Upper lobe of left lung (tissue), 6 donors: ENCODE results near the gene DEPDC1. TPM values are rescaled to one million over a fixed set of nuclear protein-coding genes. Genes with fewer than 3 reads are reported as not detected.

ENCODE experiments used
- ATAC-seq, 2 donors: fragments of 200-7000 bp; cut with Tn5 transposase; one replicate each; pipeline ENCODE4 v1.9.1; 2022; ENCODE audit warnings: mild to moderate bottlenecking in 2 of 2, moderate library complexity in 2 of 2; ENCODE audit not compliant: low FRiP score in 2 of 2
- DNase-seq, 2 donors: peaks; one replicate each; pipeline ENCODE4 v3.0.0-alpha.2; 2019 to 2020
- H3K27ac ChIP-seq, 4 donors: fragments of 200-600 bp; sonication (generic); one replicate each; pipeline ENCODE4 v1.5.1; 2016 to 2019
- H3K27me3 ChIP-seq, 4 donors: fragments of 200-600 bp; sonication (generic); one replicate each; pipeline ENCODE4 v1.5.1; 2017 to 2019
- H3K36me3 ChIP-seq, 4 donors: fragments of 200-600 bp; sonication (generic); one replicate each; pipeline ENCODE4 v1.5.1; 2016 to 2019
- H3K4me1 ChIP-seq, 4 donors: fragments of 200-600 bp; sonication (generic); one replicate each; pipeline ENCODE4 v1.5.1; 2018 to 2019
- H3K4me3 ChIP-seq, 4 donors: fragments of 200-600 bp; sonication (generic); one replicate each; pipeline ENCODE4 v1.5.1; 2017 to 2019; ENCODE audit warnings: mild to moderate bottlenecking in 2 of 4, moderate library complexity in 1 of 4
- H3K9me3 ChIP-seq, 4 donors: fragments of 200-600 bp; sonication (generic); one replicate each; pipeline ENCODE4 v1.5.1; 2018 to 2019
- EP300 ChIP-seq, 4 donors: sonication (generic); formaldehyde crosslinking; IDR thresholded peaks; one replicate each; pipeline ENCODE4 v1.5.1; 2017; ENCODE audit warnings: antibody characterized with exemption in 4 of 4, control low read depth in 2 of 4
- POLR2A ChIP-seq, 4 donors: fragments of 450-650 bp; IDR thresholded peaks; one replicate each; pipeline ENCODE4 v1.5.1; 2016 to 2017; ENCODE audit warnings: antibody characterized with exemption in 4 of 4, mild to moderate bottlenecking in 2 of 4
- POLR2AphosphoS5 ChIP-seq, 2 donors: sonication (generic); formaldehyde crosslinking; IDR thresholded peaks; one replicate each; pipeline ENCODE4 v1.5.1; 2017; ENCODE audit warnings: antibody characterized with exemption in 2 of 2
- WGBS, 2 donors: methylation state at CpG; one replicate each; pipeline ENCODE4 v1.1.5; 2017 to 2018; 5-methylcytosine and 5-hydroxymethylcytosine counted together
- small RNA-seq, 4 donors: library from RNA; depleted of rRNA; stranded (forward); fragments of <200 nt; gene quantifications; one replicate each; pipeline ENCODE3, GENCODE V24; 2016
- total RNA-seq, 6 donors: library from RNA; depleted of rRNA in 4 of 6; stranded (reverse); fragments of >200 nt in 4 of 6; gene quantifications; one replicate each; pipeline versions ENCODE4 v1.1.0 to v1.2.1, GENCODE V29; 2016 to 2021
- TF ChIP-seq, protein P1 (sequence below), 6 experiments: fragments of 450-650 bp in 4 of 6; fragments of 200-600 bp in 2 of 6; sonication (generic) in 2 of 6; IDR thresholded peaks; one replicate each; pipeline ENCODE4 v1.5.1; 2016 to 2019; ENCODE audit warnings: antibody characterized with exemption in 6 of 6
- donor health status: DM: no; HTN: no; CAD: no; lungs with moderate emphysema.
- donor health status: DM: no; HTN: yes; CAD: no; lungs with severe emphysema.

DEPDC1 gene
- total RNA-seq, 6 donors from 2014 or later, result 0.14 to 1.6 (median 0.69) TPM; not detected in 1

DNA sequence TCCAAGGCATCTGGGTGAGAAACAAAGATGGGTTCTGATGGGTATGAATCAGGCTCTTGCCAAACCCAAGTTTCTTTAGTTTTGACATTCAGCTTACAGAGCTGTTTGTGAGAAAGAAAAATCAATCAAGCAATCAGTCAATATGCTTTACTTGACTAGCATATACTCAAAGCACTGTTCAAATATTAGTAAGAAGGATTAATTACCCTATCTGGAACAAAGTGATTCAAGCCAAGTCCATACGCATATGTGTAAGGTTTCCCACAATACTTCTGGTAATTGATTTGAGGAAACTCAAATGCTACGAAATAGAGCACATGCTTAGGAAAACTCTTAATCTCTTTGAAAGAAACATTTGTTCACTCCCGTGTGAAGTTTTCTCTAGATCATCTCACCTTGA, 65.8 kb downstream of the DEPDC1 start:
- Histone ChIP-seq H3K9me3 (no peaks in the 10 kb centered on the region), H3K27ac (no peak overlapping the region), H3K4me3 (no peak overlapping the region), H3K4me1 (no peaks in the 10 kb centered on the region), H3K27me3 (no peaks in the 10 kb centered on the region), H3K36me3 (no peaks in the 10 kb centered on the region)
- ATAC-seq (no peak), DNase-seq (no peak)
- 59 to 75% methylated on average over 3 of the region's 3 CpGs for WGBS, 2 donors
- TF ChIP-seq EP300 (IDR thresholded peaks at IDR 0.05), result no peak
- TF ChIP-seq, protein P1, sequence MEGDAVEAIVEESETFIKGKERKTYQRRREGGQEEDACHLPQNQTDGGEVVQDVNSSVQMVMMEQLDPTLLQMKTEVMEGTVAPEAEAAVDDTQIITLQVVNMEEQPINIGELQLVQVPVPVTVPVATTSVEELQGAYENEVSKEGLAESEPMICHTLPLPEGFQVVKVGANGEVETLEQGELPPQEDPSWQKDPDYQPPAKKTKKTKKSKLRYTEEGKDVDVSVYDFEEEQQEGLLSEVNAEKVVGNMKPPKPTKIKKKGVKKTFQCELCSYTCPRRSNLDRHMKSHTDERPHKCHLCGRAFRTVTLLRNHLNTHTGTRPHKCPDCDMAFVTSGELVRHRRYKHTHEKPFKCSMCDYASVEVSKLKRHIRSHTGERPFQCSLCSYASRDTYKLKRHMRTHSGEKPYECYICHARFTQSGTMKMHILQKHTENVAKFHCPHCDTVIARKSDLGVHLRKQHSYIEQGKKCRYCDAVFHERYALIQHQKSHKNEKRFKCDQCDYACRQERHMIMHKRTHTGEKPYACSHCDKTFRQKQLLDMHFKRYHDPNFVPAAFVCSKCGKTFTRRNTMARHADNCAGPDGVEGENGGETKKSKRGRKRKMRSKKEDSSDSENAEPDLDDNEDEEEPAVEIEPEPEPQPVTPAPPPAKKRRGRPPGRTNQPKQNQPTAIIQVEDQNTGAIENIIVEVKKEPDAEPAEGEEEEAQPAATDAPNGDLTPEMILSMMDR (IDR thresholded peaks at IDR 0.05), result no peak
- TF ChIP-seq POLR2A (IDR thresholded peaks at IDR 0.05), result no peak
- TF ChIP-seq POLR2AphosphoS5 (IDR thresholded peaks at IDR 0.05), result no peak

DNA sequence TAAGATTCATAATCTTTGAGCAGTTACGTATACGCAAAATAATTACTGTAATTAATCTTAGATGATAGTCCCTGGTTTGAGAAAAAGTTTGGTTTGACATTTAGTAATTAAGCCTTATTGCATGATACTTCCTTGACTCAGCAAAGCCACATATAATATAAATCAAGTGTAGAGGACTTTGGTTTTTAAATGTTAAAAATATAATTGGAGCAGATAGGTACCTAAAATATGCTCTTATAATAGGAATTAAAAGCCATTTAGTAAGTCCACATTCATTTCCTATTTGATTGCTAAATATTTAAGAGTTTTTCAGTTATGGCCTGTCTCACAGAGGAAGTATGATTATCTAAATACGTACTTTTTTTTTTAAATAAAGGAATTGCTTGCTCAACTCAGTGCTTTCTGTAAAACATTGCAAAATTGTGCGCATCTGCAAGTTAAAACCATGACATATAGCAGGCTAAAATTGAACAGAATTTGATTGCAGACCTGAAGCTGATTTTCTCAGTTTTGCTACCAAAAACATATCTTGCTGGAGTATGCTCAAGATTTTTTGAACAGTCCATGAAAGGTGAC, 67.6 kb downstream of the DEPDC1 start:
- ATAC-seq, result no peak

DNA sequence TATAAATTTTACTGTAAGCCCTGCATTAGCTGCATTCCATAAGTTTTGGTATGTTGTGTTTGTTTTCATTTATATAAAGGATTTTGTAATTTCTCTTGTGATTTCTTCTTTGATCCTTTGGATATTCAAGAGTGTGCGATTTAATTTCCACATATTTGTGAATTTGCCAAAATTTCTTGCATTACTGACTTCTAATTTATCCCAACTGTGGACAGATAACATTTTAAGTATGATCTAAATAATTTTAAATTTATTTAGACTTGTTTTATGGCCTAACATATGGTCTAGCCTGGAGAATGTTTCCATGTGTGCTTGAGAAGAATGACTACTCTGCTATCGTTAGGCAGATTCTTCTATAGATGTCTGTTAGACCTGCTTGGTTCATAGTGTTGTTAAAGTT, 70.3 kb downstream of the DEPDC1 start:
- no peaks in the 10 kb centered on the region for H3K4me1 ChIP-seq
- DNase-seq (no peak), ATAC-seq (no peak)
- WGBS, 2 donors, result 77 to 82% methylated on average over 2 of the region's 2 CpGs
- TF ChIP-seq POLR2A (IDR thresholded peaks at IDR 0.05) (no peak), POLR2AphosphoS5 (IDR thresholded peaks at IDR 0.05) (no peak)
- TF ChIP-seq, protein P1 (IDR thresholded peaks at IDR 0.05), result no peak
- H3K27me3 ChIP-seq, result no peaks in the 10 kb centered on the region
- no peak overlapping the region for H3K4me3 ChIP-seq
- no peaks in the 10 kb centered on the region for H3K36me3 ChIP-seq
- no peaks in the 10 kb centered on the region for H3K9me3 ChIP-seq
- no peak overlapping the region for H3K27ac ChIP-seq

More for the DNA sequence above, 67.6 kb downstream of the DEPDC1 start:
- Histone ChIP-seq H3K9me3 (no peaks in the 10 kb centered on the region), H3K4me3 (no peak overlapping the region), H3K4me1 (no peaks in the 10 kb centered on the region), H3K36me3 (no peaks in the 10 kb centered on the region), H3K27me3 (no peaks in the 10 kb centered on the region), H3K27ac (no peak overlapping the region)
- TF ChIP-seq, protein P1 (IDR thresholded peaks at IDR 0.05), result no peak
- TF ChIP-seq POLR2AphosphoS5 (IDR thresholded peaks at IDR 0.05) (no peak), EP300 (IDR thresholded peaks at IDR 0.05) (no peak), POLR2A (IDR thresholded peaks at IDR 0.05) (no peak)
- WGBS, 2 donors, result 69 to 79% methylated on average over 4 of the region's 4 CpGs
- DNase-seq, result no peak

Small RNA genes within 50 kb of the gene (small RNA-seq; reads per million reads assigned to genes)
- 0 reads per million in 4 donors for gene TXNP2

Other genes with a start within 250 kb of the DEPDC1 start
- gene RPE65, start 47.1 kb downstream of the DEPDC1 start, total RNA-seq, result not detected